ENCODE results near the gene ROR1. TPM values are rescaled to one million over a fixed set of nuclear protein-coding genes. Genes with fewer than 3 reads are reported as not detected.

The ROR1 gene
- total RNA-seq, 1 experiment from 2014 or later, result 33.8 TPM

- Mint-ChIP-seq H3K27ac (ENCODE audit: unreplicated experiment) (peak overlapping the region; percentile 43), H3K9me3 (ENCODE audit: low read depth, unreplicated experiment) (peaks cover 2% of the 10 kb centered on the region), H3K4me3 (ENCODE audit: low read depth, unreplicated experiment) (peak overlapping the region; percentile 13), H3K36me3 (ENCODE audit: insufficient read depth, unreplicated experiment) (peaks cover 5% of the 10 kb centered on the region), H3K27me3 (ENCODE audit: unreplicated experiment) (no peaks in the 10 kb centered on the region), H3K4me1 (ENCODE audit: low read depth, unreplicated experiment) (peaks cover 77% of the 10 kb centered on the region)
- intact Hi-C loops (cut with micrococcal nuclease; ENCODE audit: unreplicated experiment), result loop anchor here (5.0 to 10.0 kb wide), 2 partner anchors 47 to 310 kb away; no protein-coding TSS in a partner anchor
- no TSS peak for BruUV-seq (replicated peaks)
- CTCF ChIA-PET, result interaction anchor here (0.6 to 1.0 kb wide), 2 partner anchors 49 to 64 kb away, joined by 3 to 6 read pairs; no protein-coding TSS in a partner anchor
- no peak for TF ChIP-seq CTCF (IDR thresholded peaks at IDR 0.05; ENCODE audit: unreplicated experiment)
- no peak for DNase-seq
Measured at GRCh38 chr1:63984257-63984929, 210.6 kb downstream of the ROR1 start.

GRCh38 chr1:63984930-63985290 lies 211.1 kb downstream of the ROR1 start:
- Mint-ChIP-seq H3K27me3 (ENCODE audit: unreplicated experiment) (no peaks in the 10 kb centered on the region), H3K4me3 (ENCODE audit: low read depth, unreplicated experiment) (no peak overlapping the region), H3K4me1 (ENCODE audit: low read depth, unreplicated experiment) (peaks cover 71% of the 10 kb centered on the region), H3K27ac (ENCODE audit: unreplicated experiment) (no peak overlapping the region), H3K36me3 (ENCODE audit: insufficient read depth, unreplicated experiment) (peaks cover 5% of the 10 kb centered on the region), H3K9me3 (ENCODE audit: low read depth, unreplicated experiment) (peaks cover 6% of the 10 kb centered on the region)
- DNase-seq, result no peak
- no TSS peak for BruUV-seq (replicated peaks)
- TF ChIP-seq CTCF (IDR thresholded peaks at IDR 0.05; ENCODE audit: unreplicated experiment), result no peak
- CTCF ChIA-PET, result no interaction called here
- intact Hi-C loops (cut with micrococcal nuclease; ENCODE audit: unreplicated experiment), result loop anchor here (5.0 to 10.0 kb wide), 2 partner anchors 48 to 310 kb away; no protein-coding TSS in a partner anchor

GRCh38 chr1:63987014-63987627 lies 213.3 kb downstream of the ROR1 start:
- no TSS peak for BruUV-seq (replicated peaks)
- Mint-ChIP-seq H3K27me3 (ENCODE audit: unreplicated experiment) (no peaks in the 10 kb centered on the region), H3K27ac (ENCODE audit: unreplicated experiment) (no peak overlapping the region), H3K9me3 (ENCODE audit: low read depth, unreplicated experiment) (peaks cover 6% of the 10 kb centered on the region), H3K4me3 (ENCODE audit: low read depth, unreplicated experiment) (no peak overlapping the region), H3K4me1 (ENCODE audit: low read depth, unreplicated experiment) (peaks cover 51% of the 10 kb centered on the region), H3K36me3 (ENCODE audit: insufficient read depth, unreplicated experiment) (peaks cover 5% of the 10 kb centered on the region)
- TF ChIP-seq CTCF (IDR thresholded peaks at IDR 0.05; ENCODE audit: unreplicated experiment), result no peak
- intact Hi-C loops (cut with micrococcal nuclease; ENCODE audit: unreplicated experiment), result loop anchor here (10.0 kb wide), 1 partner anchor 312 kb away; no protein-coding TSS in a partner anchor
- DNase-seq, result no peak
- CTCF ChIA-PET, result interaction anchor here (0.6 kb wide), 1 partner anchor 570 kb away, joined by 5 read pairs; no protein-coding TSS in a partner anchor

- Mint-ChIP-seq H3K4me3 (ENCODE audit: low read depth, unreplicated experiment) (no peak overlapping the region), H3K36me3 (ENCODE audit: insufficient read depth, unreplicated experiment) (peaks cover 5% of the 10 kb centered on the region), H3K27ac (ENCODE audit: unreplicated experiment) (no peak overlapping the region), H3K4me1 (ENCODE audit: low read depth, unreplicated experiment) (peaks cover 51% of the 10 kb centered on the region), H3K27me3 (ENCODE audit: unreplicated experiment) (no peaks in the 10 kb centered on the region), H3K9me3 (ENCODE audit: low read depth, unreplicated experiment) (peaks cover 6% of the 10 kb centered on the region)
- no peak for TF ChIP-seq CTCF (IDR thresholded peaks at IDR 0.05; ENCODE audit: unreplicated experiment)
- intact Hi-C loops (cut with micrococcal nuclease; ENCODE audit: unreplicated experiment), result loop anchor here (10.0 kb wide), 1 partner anchor 313 kb away; no protein-coding TSS in a partner anchor
- no TSS peak for BruUV-seq (replicated peaks)
- CTCF ChIA-PET, result no interaction called here
- DNase-seq, result no peak
Measured at GRCh38 chr1:63987628-63988024, 213.8 kb downstream of the ROR1 start.

Data from Calu3 (cell line).